HCT116 (cell line): ENCODE results near the gene PXK. TPM values are rescaled to one million over a fixed set of nuclear protein-coding genes. Genes with fewer than 3 reads are reported as not detected.

Source experiments
- ATAC-seq: fragments of 200-7000 bp; cut with Tn5 transposase; 2 replicates; pipeline ENCODE4 v1.9.1; 2020; ENCODE audit warnings: mild to moderate bottlenecking, moderate library complexity
- BruUV-seq: library from RNA; stranded (reverse); fragments of 400-500 nt; replicated peaks from 2 replicates; lab custom pipeline; 2021; lab: Mats Ljungman, UMichigan
- CTCF ChIA-PET: fragments of 300-600 bp; sonication (Branson Sonifier 250); formaldehyde crosslinking; loops from one replicate; lab custom pipeline; 2021; ENCODE audit warnings: antibody characterized with exemption; lab: Charles Lee
- POLR2A ChIA-PET: fragments of 300-600, 350-600 bp; sonication (Branson Sonifier 250); formaldehyde crosslinking; loops from one replicate; lab custom pipeline; 2021; ENCODE audit warnings: antibody characterized with exemption; lab: Charles Lee
- RAD21 ChIA-PET, 2 experiments: fragments of 300-600 bp; sonication (Branson Sonifier 250); formaldehyde crosslinking; loops; one replicate each; lab custom pipeline; 2023; ENCODE audit warnings: low total read pairs in 2 of 2; ENCODE audit not compliant: uncharacterized antibody in 2 of 2, unreplicated experiment in 2 of 2, low non-redundant PET in 1 of 2; lab: Charles Lee
- DNase-seq: peaks from one replicate; pipeline ENCODE4 v3.0.0-alpha.2; 2010; ENCODE audit warnings: low read depth, low spot score
- H2AFZ ChIP-seq: fragments of 200-600 bp; shearing (Covaris generic), sonication (generic); 2 replicates; pipeline ENCODE4 v1.6.1; 2017; ENCODE audit warnings: low read depth, mixed run types, mixed read lengths, antibody characterized with exemption, low read length; ENCODE audit not compliant: poor library complexity, severe bottlenecking
- H3K27ac ChIP-seq: 2 replicates; pipeline ENCODE4 v1.5.1; 2012; ENCODE audit warnings: low read depth, low read length
- H3K27me3 ChIP-seq: fragments of 200-600 bp; sonication (generic); 2 replicates; pipeline ENCODE4 v1.6.1; 2016; ENCODE audit warnings: mixed run types, low read length, mixed read lengths; ENCODE audit not compliant: insufficient read depth
- H3K36me3 ChIP-seq, 2 experiments: fragments of 200-500 bp in 1 of 2; fragments of 200-600 bp in 1 of 2; sonication (Bioruptor generic) in 1 of 2; sonication (generic) in 1 of 2; 2 replicates each; pipeline versions ENCODE4 v1.5.1 to v1.6.1; 2014 to 2016; ENCODE audit warnings: low read length in 2 of 2, inconsistent platforms in 1 of 2, mixed read lengths in 1 of 2, mixed run types in 1 of 2; ENCODE audit not compliant: insufficient read depth in 2 of 2, control insufficient read depth in 1 of 2
- H3K4me1 ChIP-seq, 2 experiments: fragments of 200-600 bp in 1 of 2; sonication (generic) in 1 of 2; 2 replicates each; pipeline versions ENCODE4 v1.5.1 to v1.6.1; 2012 to 2017; ENCODE audit warnings: low read length in 2 of 2, inconsistent platforms in 1 of 2, mild to moderate bottlenecking in 1 of 2, mixed read lengths in 1 of 2, mixed run types in 1 of 2, moderate library complexity in 1 of 2; ENCODE audit not compliant: insufficient read depth in 2 of 2, control insufficient read depth in 1 of 2
- H3K4me2 ChIP-seq: fragments of 200-600 bp; sonication (generic); 2 replicates; pipeline ENCODE4 v1.6.1; 2017; ENCODE audit warnings: mixed run types, low read length, mixed read lengths
- H3K4me3 ChIP-seq, 2 experiments: fragments of 200-600 bp in 1 of 2; sonication (generic) in 1 of 2; replicated peaks in 1 of 2; 2 replicates each; pipeline ENCODE4 v1.5.1; 2011 to 2016; ENCODE audit warnings: low read length in 2 of 2, control low read depth in 1 of 2, low read depth in 1 of 2, mild to moderate bottlenecking in 1 of 2, mixed read lengths in 1 of 2, mixed run types in 1 of 2
- H3K79me2 ChIP-seq: fragments of 200-600 bp; sonication (generic); 2 replicates; pipeline ENCODE4 v1.6.1; 2017; ENCODE audit warnings: mild to moderate bottlenecking, mixed run types, low read length, moderate library complexity, mixed read lengths; ENCODE audit not compliant: insufficient read depth
- H3K9ac ChIP-seq: fragments of 200-600 bp; sonication (generic); 2 replicates; pipeline ENCODE4 v1.6.1; 2016; ENCODE audit warnings: low read length, mixed read lengths
- H3K9me2 ChIP-seq: fragments of 200-600 bp; sonication (generic), shearing (Covaris generic); 2 replicates; pipeline ENCODE4 v1.6.1; 2017; ENCODE audit warnings: mixed run types, mild to moderate bottlenecking, moderate library complexity; ENCODE audit not compliant: insufficient read depth
- H3K9me3 ChIP-seq, 2 experiments: fragments of 200-500 bp in 1 of 2; fragments of 200-600 bp in 1 of 2; sonication (Bioruptor generic) in 1 of 2; sonication (generic) in 1 of 2; 2 replicates each; pipeline ENCODE4 v1.6.1; 2014 to 2017; ENCODE audit warnings: low read length in 2 of 2, mixed read lengths in 2 of 2, inconsistent platforms in 1 of 2, low read depth in 1 of 2, mild to moderate bottlenecking in 1 of 2, mixed run types in 1 of 2, moderate library complexity in 1 of 2; ENCODE audit not compliant: control insufficient read depth in 1 of 2, insufficient read depth in 1 of 2
- H4K20me1 ChIP-seq: fragments of 200-600 bp; sonication (generic), shearing (Covaris generic); 2 replicates; pipeline ENCODE4 v1.6.1; 2017; ENCODE audit warnings: mixed run types, mild to moderate bottlenecking, moderate library complexity; ENCODE audit not compliant: insufficient read depth
- ATF3 ChIP-seq: IDR thresholded peaks from 2 replicates; pipeline ENCODE4 v1.6.1; 2012
- EGR1 ChIP-seq: IDR thresholded peaks from 2 replicates; pipeline ENCODE4 v1.6.1; 2012; ENCODE audit warnings: low read depth
- ELF1 ChIP-seq: IDR thresholded peaks from 2 replicates; pipeline ENCODE4 v1.6.1; 2012; ENCODE audit warnings: low read depth, borderline replicate concordance
- FOSL1 ChIP-seq: IDR thresholded peaks from 2 replicates; pipeline ENCODE4 v1.6.1; 2012; ENCODE audit warnings: low read depth
- POLR2A ChIP-seq: IDR thresholded peaks from 2 replicates; pipeline ENCODE4 v1.7.0; 2011; ENCODE audit warnings: borderline replicate concordance; ENCODE audit not compliant: insufficient read depth, insufficient read length; ENCODE audit errors: extremely low read depth
- POLR2AphosphoS5 ChIP-seq: IDR thresholded peaks from 2 replicates; pipeline ENCODE4 v1.6.1; 2011; ENCODE audit warnings: mild to moderate bottlenecking, low read depth, low read length, moderate library complexity
- RAD21 ChIP-seq: IDR thresholded peaks from 2 replicates; pipeline ENCODE4 v1.6.1; 2012; ENCODE audit warnings: low read depth, mild to moderate bottlenecking
- SP1 ChIP-seq: IDR thresholded peaks from 2 replicates; pipeline ENCODE4 v1.6.1; 2012; ENCODE audit warnings: low read depth
- SRF ChIP-seq: IDR thresholded peaks from 2 replicates; pipeline ENCODE4 v1.6.1; 2012; ENCODE audit warnings: low read depth
- TCF7L2 ChIP-seq: IDR thresholded peaks from 2 replicates; pipeline ENCODE4 v1.7.0; 2011; ENCODE audit warnings: borderline replicate concordance, inconsistent platforms; ENCODE audit not compliant: insufficient read depth, insufficient read length; ENCODE audit errors: extremely low read depth
- YY1 ChIP-seq: IDR thresholded peaks from 2 replicates; pipeline ENCODE4 v1.6.1; 2011; ENCODE audit warnings: low read length, low read depth, moderate library complexity, mild to moderate bottlenecking; ENCODE audit not compliant: insufficient replicate concordance; ENCODE audit errors: extremely low read depth
- ZFX ChIP-seq: fragments of 450-650 bp; IDR thresholded peaks from 2 replicates; pipeline ENCODE4 v1.6.1; 2017
- ZNF274 ChIP-seq: fragments of 200-500 bp; sonication (Bioruptor generic); IDR thresholded peaks from 2 replicates; pipeline ENCODE4 v1.6.1; 2014; ENCODE audit warnings: mild to moderate bottlenecking, low read depth, low read length, inconsistent platforms
- intact Hi-C: fragments of 100-400 bp; cut with micrococcal nuclease; formaldehyde crosslinking; loops from 2 replicates; pipeline ENCODE4 v1.10.0; 2022
- total RNA-seq: library from RNA; stranded (reverse); gene quantifications from one replicate; pipeline ENCODE4 v1.2.1, GENCODE V29; 2021; ENCODE audit not compliant: unreplicated experiment
- TF ChIP-seq, protein P1 (sequence below): IDR thresholded peaks from 2 replicates; pipeline ENCODE4 v1.6.1; 2012
- TF ChIP-seq, protein P2 (sequence below): IDR thresholded peaks from 2 replicates; pipeline ENCODE4 v1.6.1; 2011; ENCODE audit warnings: mild to moderate bottlenecking, low read length, moderate library complexity; ENCODE audit not compliant: insufficient replicate concordance; ENCODE audit errors: extremely low read depth

PXK gene
- total RNA-seq, 1 experiment from 2014 or later: 10.2 TPM

- CTCF ChIA-PET: no interaction called here
Observed at GRCh38 chr3:58394339-58394738, 61.6 kb downstream of the PXK start.

GRCh38 chr3:58398669-58399333, 66.1 kb downstream of the PXK start:
- no peak overlapping the region for H3K4me3 ChIP-seq
- intact Hi-C loops: no loop called here
- H3K27ac ChIP-seq: no peak overlapping the region
- no peaks in the 10 kb centered on the region for H3K27me3 ChIP-seq
- H3K36me3 ChIP-seq: no peaks in the 10 kb centered on the region
- DNase-seq: no peak
- H3K4me2 ChIP-seq: no peak overlapping the region
- ChIA-PET RAD21 (no interaction called here), POLR2A (no interaction called here)
- H3K9ac ChIP-seq: no peak overlapping the region
- TF ChIP-seq TCF7L2: no peak
- no peak for TF ChIP-seq RAD21
- TF ChIP-seq SRF: no peak
- no peak for TF ChIP-seq YY1
- no peak for TF ChIP-seq ZNF274
- no peak for TF ChIP-seq ELF1
- no peak for TF ChIP-seq ZFX
- TF ChIP-seq POLR2AphosphoS5: no peak
- TF ChIP-seq, protein P1, sequence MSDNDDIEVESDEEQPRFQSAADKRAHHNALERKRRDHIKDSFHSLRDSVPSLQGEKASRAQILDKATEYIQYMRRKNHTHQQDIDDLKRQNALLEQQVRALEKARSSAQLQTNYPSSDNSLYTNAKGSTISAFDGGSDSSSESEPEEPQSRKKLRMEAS: no peak
- TF ChIP-seq SP1: no peak
- no peak for TF ChIP-seq FOSL1
- no peak for TF ChIP-seq ATF3
- TF ChIP-seq POLR2A: no peak
- TF ChIP-seq, all 23 proteins: peak for 0
- Histone ChIP-seq H2AFZ (no peak overlapping the region), H3K4me1 (no peaks in the 10 kb centered on the region), H3K9me3 (no peaks in the 10 kb centered on the region), H3K9me2 (no peaks in the 10 kb centered on the region), H3K79me2 (no peaks in the 10 kb centered on the region), H4K20me1 (no peaks in the 10 kb centered on the region)
- BruUV-seq: no TSS peak
- no peak for ATAC-seq
- CTCF ChIA-PET: no interaction called here

More at GRCh38 chr3:58394339-58394738, 61.6 kb downstream of the PXK start:
- intact Hi-C loops: no loop called here
- Histone ChIP-seq H4K20me1 (no peaks in the 10 kb centered on the region), H3K27ac (no peak overlapping the region), H3K9me2 (no peaks in the 10 kb centered on the region), H3K4me2 (no peak overlapping the region), H3K27me3 (no peaks in the 10 kb centered on the region), H3K4me1 (no peaks in the 10 kb centered on the region), H3K9me3 (no peaks in the 10 kb centered on the region), H3K36me3 (no peaks in the 10 kb centered on the region), H2AFZ (no peak overlapping the region), H3K4me3 (no peak overlapping the region), H3K9ac (no peak overlapping the region), H3K79me2 (no peaks in the 10 kb centered on the region)
- DNase-seq (no peak), ATAC-seq (no peak)
- RAD21 ChIA-PET: no interaction called here
- no TSS peak for BruUV-seq
- TF ChIP-seq ZNF274: no peak
- TF ChIP-seq SRF: no peak
- TF ChIP-seq, protein P2, sequence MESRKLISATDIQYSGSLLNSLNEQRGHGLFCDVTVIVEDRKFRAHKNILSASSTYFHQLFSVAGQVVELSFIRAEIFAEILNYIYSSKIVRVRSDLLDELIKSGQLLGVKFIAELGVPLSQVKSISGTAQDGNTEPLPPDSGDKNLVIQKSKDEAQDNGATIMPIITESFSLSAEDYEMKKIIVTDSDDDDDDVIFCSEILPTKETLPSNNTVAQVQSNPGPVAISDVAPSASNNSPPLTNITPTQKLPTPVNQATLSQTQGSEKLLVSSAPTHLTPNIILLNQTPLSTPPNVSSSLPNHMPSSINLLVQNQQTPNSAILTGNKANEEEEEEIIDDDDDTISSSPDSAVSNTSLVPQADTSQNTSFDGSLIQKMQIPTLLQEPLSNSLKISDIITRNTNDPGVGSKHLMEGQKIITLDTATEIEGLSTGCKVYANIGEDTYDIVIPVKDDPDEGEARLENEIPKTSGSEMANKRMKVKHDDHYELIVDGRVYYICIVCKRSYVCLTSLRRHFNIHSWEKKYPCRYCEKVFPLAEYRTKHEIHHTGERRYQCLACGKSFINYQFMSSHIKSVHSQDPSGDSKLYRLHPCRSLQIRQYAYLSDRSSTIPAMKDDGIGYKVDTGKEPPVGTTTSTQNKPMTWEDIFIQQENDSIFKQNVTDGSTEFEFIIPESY: no peak
- TF ChIP-seq ELF1: no peak
- no peak for TF ChIP-seq EGR1
- POLR2A ChIA-PET: no interaction called here
